GM12878 (cell line): ENCODE measurements around the gene SEPHS2. TPM values are rescaled to one million over a fixed set of nuclear protein-coding genes. Genes with fewer than 3 reads are reported as not detected.
A peak's percentile ranks its signal among the peaks of the same experiment; 100 is the strongest.
"Not testable (repeated sequence)": the region's sequence is repeated elsewhere in the genome, so short reads cannot be mapped to it uniquely, and the experiment has no call there.

Experiments used
- ATAC-seq: fragments of 200-7000 bp; cut with Tn5 transposase; 3 replicates; pipeline ENCODE4 v1.9.1; 2020; ENCODE audit warnings: mild to moderate bottlenecking, moderate library complexity
- BruUV-seq: library from RNA; stranded (reverse); fragments of 400-500 nt; replicated peaks from 2 replicates; lab custom pipeline; 2021; lab: Mats Ljungman, UMichigan
- CTCF ChIA-PET: fragments of 300-600 bp; sonication (Branson Sonifier 250); formaldehyde crosslinking; extraction: SDS; loops from one replicate; lab custom pipeline; 2021; ENCODE audit warnings: inconsistent platforms; lab: Yijun Ruan, JAX
- POLR2A ChIA-PET: fragments of 350-600 bp; formaldehyde crosslinking; extraction: SDS; loops from one replicate; lab custom pipeline; 2021; ENCODE audit warnings: inconsistent platforms; lab: Charles Lee
- RAD21 ChIA-PET: fragments of 300-600 bp; sonication (Branson Sonifier 250); formaldehyde crosslinking; loops from one replicate; lab custom pipeline; 2023; ENCODE audit warnings: antibody characterized with exemption; ENCODE audit not compliant: unreplicated experiment; lab: Charles Lee
- SMC1A ChIA-PET: fragments of 300-600 bp; sonication (Branson Sonifier 250); formaldehyde crosslinking; loops from one replicate; lab custom pipeline; 2023; ENCODE audit not compliant: unreplicated experiment, uncharacterized antibody; lab: Charles Lee
- DNase-seq: peaks from one replicate; pipeline ENCODE4 v3.0.0-alpha.2; 2011; ENCODE audit warnings: low read depth, low spot score
- FAIRE-seq: peaks from 3 replicates; lab custom pipeline; 2011; peaks lifted over from hg19 to GRCh38; lab: Jason Lieb, UNC
- H2AFZ ChIP-seq: 2 replicates; pipeline ENCODE4 v1.6.0; 2011; ENCODE audit warnings: low read depth, low read length, control low read depth; ENCODE audit not compliant: control insufficient read depth
- H3K27ac ChIP-seq: 2 replicates; pipeline ENCODE4 v1.5.1; 2011; ENCODE audit warnings: control low read depth; ENCODE audit not compliant: control insufficient read depth, insufficient read depth
- H3K27me3 ChIP-seq, 2 experiments: replicated peaks in 1 of 2; 2 replicates each; pipeline versions ENCODE4 v1.6.0 to v1.6.1; 2011; ENCODE audit warnings: low read length in 1 of 2; ENCODE audit not compliant: control insufficient read depth in 2 of 2, insufficient read depth in 2 of 2
- H3K36me3 ChIP-seq, 2 experiments: 2 replicates each; pipeline ENCODE4 v1.5.1; 2011; ENCODE audit warnings: low read length in 1 of 2; ENCODE audit not compliant: control insufficient read depth in 2 of 2, insufficient read depth in 2 of 2
- H3K4me1 ChIP-seq: 2 replicates; pipeline ENCODE4 v1.6.1; 2011; ENCODE audit warnings: mild to moderate bottlenecking, low read length, moderate library complexity, mixed read lengths; ENCODE audit not compliant: control insufficient read depth, insufficient read depth
- H3K4me2 ChIP-seq: 2 replicates; pipeline ENCODE4 v1.6.0; 2011; ENCODE audit warnings: control low read depth; ENCODE audit not compliant: control insufficient read depth, insufficient read depth
- H3K4me3 ChIP-seq: fragments of 200-600 bp; sonication (generic); 2 replicates; pipeline ENCODE4 v1.5.1; 2016
- H3K79me2 ChIP-seq: 2 replicates; pipeline ENCODE4 v1.6.0; 2011; ENCODE audit warnings: low read length; ENCODE audit not compliant: control insufficient read depth, insufficient read depth
- H3K9ac ChIP-seq: 2 replicates; pipeline ENCODE4 v1.8.0; 2011; ENCODE audit warnings: low read length, control low read depth, mixed read lengths; ENCODE audit not compliant: control insufficient read depth, insufficient read depth
- H3K9me3 ChIP-seq: replicated peaks from 3 replicates; pipeline ENCODE4 v1.5.1; 2011; ENCODE audit warnings: mild to moderate bottlenecking, low read length; ENCODE audit not compliant: control insufficient read depth, insufficient read depth
- H4K20me1 ChIP-seq: 2 replicates; pipeline ENCODE4 v1.6.0; 2011; ENCODE audit not compliant: control insufficient read depth, insufficient read depth
- CREM ChIP-seq: IDR thresholded peaks from 2 replicates; pipeline ENCODE4 v1.6.1; 2014; ENCODE audit warnings: antibody characterized with exemption, low read depth
- EED ChIP-seq: sonication (generic); IDR thresholded peaks from 2 replicates; pipeline ENCODE4 v1.6.1; 2016; ENCODE audit warnings: antibody characterized with exemption, low read depth
- PAX5 ChIP-seq: IDR thresholded peaks from 2 replicates; pipeline ENCODE4 v1.6.1; 2011; ENCODE audit warnings: low read depth, low read length, borderline replicate concordance
- POLR2A ChIP-seq: IDR thresholded peaks from 2 replicates; pipeline ENCODE4 v1.6.1; 2011; ENCODE audit warnings: low read depth, mild to moderate bottlenecking, low read length
- SPI1 ChIP-seq: IDR thresholded peaks from 2 replicates; pipeline ENCODE4 v1.6.1; 2011; ENCODE audit warnings: low read depth, mild to moderate bottlenecking, low read length, moderate library complexity, borderline replicate concordance; ENCODE audit not compliant: insufficient read depth
- WGBS: methylation state at CpG from one replicate; pipeline ENCODE4 v1.1.6; 2016; ENCODE audit warnings: low lambda C conversion rate; ENCODE audit not compliant: insufficient replicate concordance, insufficient coverage; ENCODE audit errors: missing lambda C conversion rate; 5-methylcytosine and 5-hydroxymethylcytosine counted together
- in situ Hi-C: fragments of 300-500 bp; cut with MboI; formaldehyde crosslinking; loops from 9 replicates; pipeline ENCODE4 v1.14.3; 2018; ENCODE audit warnings: mixed read lengths
- intact Hi-C: fragments of 100-400 bp; cut with micrococcal nuclease; formaldehyde crosslinking; loops from one replicate; pipeline ENCODE4 v1.14.2; 2022; ENCODE audit not compliant: unreplicated experiment
- polyA plus RNA-seq, 11 experiments: library from polyadenylated mRNA; depleted of rRNA in 4 of 11; unstranded in 6 of 11; stranded (reverse) in 5 of 11; fragments of >200 nt; fragmentation: Nextera tagmentation in 4 of 11; fragmentation: Illumina TruSeq in 1 of 11; extraction: Ambion mirVana in 4 of 11; extraction: Trizol in 1 of 11; gene quantifications; 1 replicate in 1 of 11; 2 replicates in 10 of 11; pipeline versions ENCODE4 v1.2.1 to v1.2.3, GENCODE V29; 2011 to 2016; ENCODE audit warnings: inconsistent platforms in 2 of 11, missing spikeins in 2 of 11, low read depth in 1 of 11
- total RNA-seq, 4 experiments: library from RNA; depleted of rRNA in 3 of 4; stranded (reverse); fragments of >200 nt in 3 of 4; fragmentation: Illumina TruSeq in 1 of 4; extraction: Trizol in 1 of 4; gene quantifications; 2 replicates each; pipeline versions ENCODE4 v1.2.1 to v1.2.3, GENCODE V29; 2013 to 2021

The SEPHS2 gene
- total and polyA plus RNA-seq, 10 of the 15 experiments (the other 5 are each of a cell fraction or from before 2014, with no cell fraction given) = 21.6 to 99.8 (median 72.9) TPM

DNA sequence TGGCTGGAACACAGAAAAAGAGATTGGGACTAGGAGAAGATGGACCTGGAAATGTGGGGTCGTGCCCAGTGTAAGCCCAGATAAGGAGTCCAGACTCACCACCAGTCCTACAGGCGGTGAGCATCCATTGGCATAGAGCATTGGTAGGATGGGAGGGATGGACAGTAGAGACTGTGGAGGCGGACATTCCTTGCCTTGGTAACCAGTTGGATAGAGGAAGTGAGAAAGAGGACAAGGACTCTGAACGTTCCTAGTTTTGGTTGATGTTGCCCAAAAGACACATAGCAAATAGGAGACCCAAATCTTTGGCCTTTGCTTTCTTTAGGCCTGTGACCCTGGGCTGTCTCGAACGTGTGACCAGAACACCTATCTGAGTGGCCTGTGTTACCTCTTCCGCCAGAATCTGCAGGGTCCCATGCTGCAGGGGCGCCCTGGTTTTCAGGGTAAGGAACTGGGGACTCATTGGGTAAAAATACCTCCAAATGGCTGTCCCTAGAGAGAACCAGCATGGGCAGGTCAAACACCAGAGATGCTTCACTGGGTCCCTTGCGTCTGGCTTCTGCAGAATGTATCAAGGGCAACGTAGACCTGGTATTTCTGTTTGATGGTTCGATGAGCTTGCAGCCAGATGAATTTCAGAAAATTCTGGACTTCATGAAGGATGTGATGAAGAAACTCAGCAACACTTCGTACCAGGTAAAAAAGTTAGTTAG lies 33.2 kb upstream of the SEPHS2 start:
- H3K9me3 ChIP-seq = no peaks in the 10 kb centered on the region
- peaks cover 11 to 15% of the 10 kb centered on the region in 2 experiments for H3K36me3 ChIP-seq
- peak; percentile 48; the same call in 1 of the 2 replicates for TF ChIP-seq SPI1
- TF ChIP-seq POLR2A = peak; percentile 35; the same call in 1 of the 2 replicates
- TF ChIP-seq PAX5 = no peak
- no peak for TF ChIP-seq CREM
- TF ChIP-seq EED = 0 out of 2 replicates have a peak, but pooled peaks have one; percentile 14
- H3K4me3 ChIP-seq = no peak overlapping the region
- ChIA-PET CTCF (interaction anchor here (1.0 to 1.7 kb wide), 4 partner anchors 22 to 124 kb away, joined by 3 to 10 read pairs (median 6); no protein-coding TSS in a partner anchor), SMC1A (interaction anchor here (0.6 to 2.1 kb wide), 3 partner anchors 21 to 122 kb away, joined by 3 to 5 read pairs (median 5); no protein-coding TSS in a partner anchor), RAD21 (interaction anchor here (0.8 to 2.1 kb wide), 3 partner anchors 22 to 92 kb away, joined by 3 to 4 read pairs (median 3); partner anchors contain the start of gene ZNF688), POLR2A (interaction anchor here (1.6 kb wide), 1 partner anchor 21 kb away, joined by 9 read pairs; no protein-coding TSS in a partner anchor)
- H3K4me1 ChIP-seq = peaks cover 11% of the 10 kb centered on the region
- H3K79me2 ChIP-seq = peaks cover 11% of the 10 kb centered on the region
- H3K27me3 ChIP-seq = no peaks in the 10 kb centered on the region
- ATAC-seq = peak; percentile 5
- FAIRE-seq = no peak
- H3K4me2 ChIP-seq = no peak overlapping the region
- H3K9ac ChIP-seq = no peak overlapping the region
- no peak overlapping the region for H2AFZ ChIP-seq
- in situ Hi-C loops (no loop called here), intact Hi-C loops (no loop called here)
- H4K20me1 ChIP-seq = no peaks in the 10 kb centered on the region
- BruUV-seq = no TSS peak
- 66% methylated on average over 12 of the region's 12 CpGs for WGBS
- H3K27ac ChIP-seq = no peak overlapping the region
- no peak for DNase-seq

DNA sequence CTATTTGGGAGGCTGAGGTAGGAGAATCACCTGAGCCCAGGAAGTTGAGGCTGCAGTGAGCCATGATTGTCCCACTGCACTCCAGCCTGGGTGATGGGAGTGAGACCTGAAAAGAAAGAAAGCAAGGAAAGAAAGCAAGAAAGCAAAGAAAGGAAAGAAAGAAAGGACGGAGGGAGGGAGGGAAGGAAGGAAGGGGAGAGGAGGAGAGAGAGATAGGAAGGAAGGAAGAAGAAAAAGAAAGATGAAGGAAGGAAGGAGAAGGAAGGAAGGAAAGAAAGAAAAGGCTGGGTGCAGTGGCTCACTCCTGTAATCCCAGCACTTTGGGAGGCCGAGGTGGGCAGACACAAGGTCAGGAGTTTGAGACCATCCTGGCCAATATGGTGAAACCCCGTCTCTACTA lies 32.1 kb upstream of the SEPHS2 start:
- ATAC-seq, H3K4me3 ChIP-seq, H3K27me3 ChIP-seq, H3K9me3 ChIP-seq, H2AFZ ChIP-seq, H3K36me3 ChIP-seq, DNase-seq, BruUV-seq, H3K27ac ChIP-seq, in situ Hi-C loops, intact Hi-C loops, H4K20me1 ChIP-seq, H3K4me2 ChIP-seq, FAIRE-seq, H3K9ac ChIP-seq: not testable (repeated sequence)
- POLR2A ChIA-PET = interaction anchor here (0.6 to 11.0 kb wide), 3 partner anchors 20 to 292 kb away, joined by 4 to 367 read pairs (median 8); no protein-coding TSS in a partner anchor
- 93% methylated on average over 3 of the region's 3 CpGs for WGBS
- SMC1A ChIA-PET = interaction anchor here (0.9 to 11.2 kb wide), 2 partner anchors 10 to 25 kb away, joined by 7 to 431 read pairs; partner anchors contain the start of gene SEPHS2
- H3K79me2 ChIP-seq = peaks cover 22% of the 10 kb centered on the region
- RAD21 ChIA-PET = interaction anchor here (11.0 kb wide), 1 partner anchor 19 kb away, joined by 307 read pairs; no protein-coding TSS in a partner anchor
- H3K4me1 ChIP-seq = peaks cover 12% of the 10 kb centered on the region
- CTCF ChIA-PET = interaction anchor here (0.9 to 2.8 kb wide), 2 partner anchors 13 to 57 kb away, joined by 4 to 15 read pairs; partner anchors contain the start of gene ZNF747
